Mesothelial cell of epicardium (in vitro differentiated cells): ENCODE results near the gene MYCN. TPM values are rescaled to one million over a fixed set of nuclear protein-coding genes. Genes with fewer than 3 reads are reported as not detected.

Experiments
- DNase-seq, 2 experiments: peaks; one replicate each; pipeline ENCODE4 v3.0.0; 2021; ENCODE audit warnings: low spot score in 2 of 2; ENCODE audit not compliant: unreplicated experiment in 2 of 2
- H3K27ac Mint-ChIP-seq: 2 replicates; pipeline ENCODE4 v1.8.0; 2021; ENCODE audit warnings: mixed read lengths
- H3K27me3 Mint-ChIP-seq: 2 replicates; pipeline ENCODE4 v1.8.0; 2021; ENCODE audit warnings: low read depth, mixed read lengths
- H3K36me3 Mint-ChIP-seq: 2 replicates; pipeline ENCODE4 v1.8.0; 2021; ENCODE audit warnings: mixed read lengths
- H3K4me1 Mint-ChIP-seq: 2 replicates; pipeline ENCODE4 v1.8.0; 2021; ENCODE audit warnings: mixed read lengths
- H3K4me3 Mint-ChIP-seq: 2 replicates; pipeline ENCODE4 v1.8.0; 2021; ENCODE audit warnings: mild to moderate bottlenecking, moderate library complexity, mixed read lengths
- H3K9me3 Mint-ChIP-seq: 2 replicates; pipeline ENCODE4 v1.8.0; 2021; ENCODE audit warnings: mixed read lengths
- total RNA-seq: library from RNA; stranded (reverse); gene quantifications from 3 replicates; pipeline ENCODE4 v1.2.1, GENCODE V29; 2021
- TF ChIP-seq, protein P1 (sequence below): fragments of 200-600 bp; sonication (generic); IDR thresholded peaks from one replicate; pipeline ENCODE4 v1.5.0; 2021; ENCODE audit warnings: antibody characterized with exemption; ENCODE audit not compliant: unreplicated experiment

Gene MYCN
- total RNA-seq, 1 donor from 2014 or later, result 69.1 TPM

DNA sequence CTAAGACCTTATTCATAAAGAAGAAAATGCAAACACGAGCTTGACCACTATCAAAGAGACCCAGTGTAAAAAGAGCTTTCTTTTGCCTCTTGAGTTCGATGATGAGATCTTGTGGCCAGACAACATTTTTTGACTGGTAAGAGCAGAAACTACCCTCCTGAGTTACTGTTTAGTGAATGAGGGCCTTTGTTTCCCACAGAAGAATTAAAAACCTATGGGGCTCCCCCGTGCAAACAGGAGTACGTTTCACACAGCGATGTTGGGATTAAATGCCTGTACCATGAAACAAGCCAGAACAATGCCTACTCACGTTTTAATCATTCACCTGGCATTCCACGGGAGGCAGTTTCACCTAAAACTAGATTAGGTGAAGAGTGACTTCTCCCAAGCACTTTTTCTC lies 36.0 kb downstream of the MYCN start:
- Mint-ChIP-seq H3K4me1 (peaks cover 19% of the 10 kb centered on the region), H3K4me3 (no peak overlapping the region), H3K27ac (peak overlapping the region; percentile 31), H3K27me3 (no peaks in the 10 kb centered on the region), H3K9me3 (no peaks in the 10 kb centered on the region), H3K36me3 (no peaks in the 10 kb centered on the region)
- no peak for DNase-seq
- TF ChIP-seq, protein P1, sequence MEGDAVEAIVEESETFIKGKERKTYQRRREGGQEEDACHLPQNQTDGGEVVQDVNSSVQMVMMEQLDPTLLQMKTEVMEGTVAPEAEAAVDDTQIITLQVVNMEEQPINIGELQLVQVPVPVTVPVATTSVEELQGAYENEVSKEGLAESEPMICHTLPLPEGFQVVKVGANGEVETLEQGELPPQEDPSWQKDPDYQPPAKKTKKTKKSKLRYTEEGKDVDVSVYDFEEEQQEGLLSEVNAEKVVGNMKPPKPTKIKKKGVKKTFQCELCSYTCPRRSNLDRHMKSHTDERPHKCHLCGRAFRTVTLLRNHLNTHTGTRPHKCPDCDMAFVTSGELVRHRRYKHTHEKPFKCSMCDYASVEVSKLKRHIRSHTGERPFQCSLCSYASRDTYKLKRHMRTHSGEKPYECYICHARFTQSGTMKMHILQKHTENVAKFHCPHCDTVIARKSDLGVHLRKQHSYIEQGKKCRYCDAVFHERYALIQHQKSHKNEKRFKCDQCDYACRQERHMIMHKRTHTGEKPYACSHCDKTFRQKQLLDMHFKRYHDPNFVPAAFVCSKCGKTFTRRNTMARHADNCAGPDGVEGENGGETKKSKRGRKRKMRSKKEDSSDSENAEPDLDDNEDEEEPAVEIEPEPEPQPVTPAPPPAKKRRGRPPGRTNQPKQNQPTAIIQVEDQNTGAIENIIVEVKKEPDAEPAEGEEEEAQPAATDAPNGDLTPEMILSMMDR, result no peak

DNA sequence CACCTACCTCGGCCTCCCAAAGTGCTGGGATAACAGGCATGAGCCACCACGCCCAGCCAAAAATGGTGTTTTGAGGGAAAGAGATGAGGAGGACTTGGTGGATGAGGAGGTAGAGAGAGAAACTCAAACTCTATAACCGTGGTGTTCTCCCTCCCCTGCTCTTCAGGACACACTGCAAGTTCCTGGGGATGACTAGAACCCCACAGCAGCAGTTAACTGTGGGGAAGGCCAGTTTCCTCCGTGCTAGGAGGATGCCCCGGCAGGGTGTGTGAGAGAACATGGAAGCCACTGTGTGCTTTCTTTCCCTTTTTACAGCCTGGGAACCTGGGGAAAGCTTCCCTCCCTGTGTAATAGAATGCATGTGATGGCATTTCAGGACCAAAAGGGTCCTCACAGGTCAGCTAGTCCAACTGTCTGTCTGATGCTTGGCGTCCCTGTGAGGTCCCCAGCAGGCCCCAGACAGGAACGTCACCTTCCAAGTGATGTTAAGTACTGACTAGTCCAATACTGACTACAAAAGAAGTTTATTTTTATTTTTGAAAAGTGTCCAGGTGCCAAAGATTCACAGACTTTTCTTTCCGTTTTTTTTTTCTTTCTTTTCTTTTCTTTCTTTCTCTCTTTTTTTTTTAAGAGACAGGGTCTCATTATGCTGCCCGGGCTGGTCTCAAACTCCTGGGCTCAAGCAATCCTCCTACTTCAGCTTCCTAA lies 38.9 kb downstream of the MYCN start:
- Mint-ChIP-seq H3K9me3 (no peaks in the 10 kb centered on the region), H3K4me3 (no peak overlapping the region), H3K36me3 (no peaks in the 10 kb centered on the region), H3K27ac (no peak overlapping the region), H3K4me1 (peaks cover 28% of the 10 kb centered on the region), H3K27me3 (no peaks in the 10 kb centered on the region)
- TF ChIP-seq, protein P1, result no peak
- DNase-seq, result no peak

DNA sequence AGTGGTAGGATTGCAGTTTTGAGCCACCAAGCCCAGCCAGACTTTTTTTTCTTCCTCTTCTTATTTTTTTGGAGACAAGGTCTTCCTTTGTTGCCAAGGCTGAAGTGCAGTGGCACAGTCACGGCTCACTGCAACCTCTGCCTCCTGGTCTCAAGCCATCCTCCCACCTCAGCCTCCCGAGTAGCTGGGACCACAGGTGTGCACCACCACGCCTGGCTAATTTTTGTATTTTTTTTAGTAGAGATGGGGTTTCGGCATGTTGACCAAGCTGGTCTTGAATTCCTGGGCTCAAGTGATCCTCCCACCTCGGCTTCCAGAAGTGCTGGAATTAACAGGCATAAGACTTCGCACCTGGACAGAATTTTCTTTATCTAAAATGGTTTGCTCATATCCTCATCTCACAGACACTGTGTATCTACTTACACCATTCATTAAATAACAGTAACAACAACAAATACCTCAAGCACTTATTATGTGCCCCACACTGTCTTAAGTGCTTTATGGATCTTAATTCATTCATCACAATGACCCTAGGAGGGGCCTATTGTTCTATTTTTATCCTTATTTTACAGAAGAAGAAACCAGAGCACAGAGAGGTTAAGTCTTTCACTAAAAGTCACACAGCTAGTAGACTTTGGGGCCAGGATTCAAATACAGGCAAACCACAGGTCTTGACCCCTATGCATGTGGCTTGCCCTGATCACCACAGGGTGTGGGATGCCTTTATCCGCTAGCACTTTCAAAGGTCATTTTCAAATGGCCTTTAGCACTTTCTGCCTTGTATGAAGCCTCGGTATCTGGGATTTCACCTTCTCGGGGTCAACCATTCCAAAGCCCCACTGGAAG lies 39.6 kb downstream of the MYCN start:
- Mint-ChIP-seq H3K36me3 (no peaks in the 10 kb centered on the region), H3K4me3 (no peak overlapping the region), H3K4me1 (peaks cover 26% of the 10 kb centered on the region), H3K27me3 (no peaks in the 10 kb centered on the region), H3K27ac (no peak overlapping the region), H3K9me3 (no peaks in the 10 kb centered on the region)
- no peak for DNase-seq
- TF ChIP-seq, protein P1, result no peak

DNA sequence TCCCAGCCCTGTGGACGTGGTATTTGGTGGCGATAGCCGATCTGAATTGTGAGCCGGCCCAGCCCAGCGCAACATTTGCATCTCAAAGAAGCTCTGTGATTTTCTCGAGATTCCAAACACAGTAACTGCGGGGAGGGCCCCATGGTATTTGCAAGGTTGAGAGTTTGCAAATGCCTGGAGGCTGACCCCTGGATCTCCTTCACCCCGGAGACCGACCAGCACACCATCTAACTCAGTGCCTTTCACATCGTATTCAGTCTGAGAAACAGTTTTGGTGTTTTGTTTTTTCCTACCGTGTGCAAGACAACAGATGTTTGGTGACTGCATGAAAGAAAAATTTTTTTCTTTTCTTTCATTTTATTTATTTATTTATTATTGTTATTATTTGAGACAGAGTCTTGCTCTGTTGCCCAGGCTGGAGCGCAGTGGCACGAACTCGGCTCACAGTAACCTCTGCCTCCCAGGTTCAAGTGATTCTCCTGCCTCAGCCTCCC lies 40.3 kb downstream of the MYCN start:
- H3K9me3 Mint-ChIP-seq, result no peaks in the 10 kb centered on the region
- H3K27me3 Mint-ChIP-seq, result no peaks in the 10 kb centered on the region
- H3K27ac Mint-ChIP-seq, result no peak overlapping the region
- TF ChIP-seq, protein P1, result no peak
- no peaks in the 10 kb centered on the region for H3K36me3 Mint-ChIP-seq
- H3K4me1 Mint-ChIP-seq, result peaks cover 26% of the 10 kb centered on the region
- DNase-seq, result no peak
- H3K4me3 Mint-ChIP-seq, result no peak overlapping the region

DNA sequence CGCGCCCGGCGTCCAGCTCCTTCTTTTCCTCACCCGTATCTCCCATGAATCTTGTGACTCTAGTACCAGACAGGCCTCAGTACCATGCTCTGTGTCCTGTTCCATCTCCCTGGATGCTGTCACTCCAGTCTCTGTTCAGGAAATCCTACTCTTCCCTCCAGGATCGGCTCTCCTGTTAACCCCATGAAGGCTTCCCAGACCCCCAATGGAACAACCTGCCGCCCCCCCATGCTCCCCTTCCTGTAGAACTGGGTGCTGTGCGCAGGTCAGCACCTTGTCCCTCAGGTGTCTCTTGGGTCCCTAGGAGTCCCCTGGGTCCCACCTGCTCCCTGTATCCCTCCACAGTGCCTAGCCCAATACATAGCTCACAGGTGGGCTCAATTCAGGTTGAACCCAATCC lies 41.3 kb downstream of the MYCN start:
- H3K9me3 Mint-ChIP-seq, result no peaks in the 10 kb centered on the region
- DNase-seq, result no peak
- peaks cover 19% of the 10 kb centered on the region for H3K4me1 Mint-ChIP-seq
- TF ChIP-seq, protein P1, result no peak
- H3K27me3 Mint-ChIP-seq, result no peaks in the 10 kb centered on the region
- no peak overlapping the region for H3K4me3 Mint-ChIP-seq
- no peaks in the 10 kb centered on the region for H3K36me3 Mint-ChIP-seq
- H3K27ac Mint-ChIP-seq, result no peak overlapping the region
